ENCODE data around the gene TULP3. TPM values are rescaled to one million over a fixed set of nuclear protein-coding genes. Genes with fewer than 3 reads are reported as not detected.

TULP3 gene
- total and polyA plus RNA-seq, 10 of the 15 experiments (the other 5 are each of a cell fraction or from before 2014, with no cell fraction given) = 3.1 to 10.4 (median 8.1) TPM

DNA sequence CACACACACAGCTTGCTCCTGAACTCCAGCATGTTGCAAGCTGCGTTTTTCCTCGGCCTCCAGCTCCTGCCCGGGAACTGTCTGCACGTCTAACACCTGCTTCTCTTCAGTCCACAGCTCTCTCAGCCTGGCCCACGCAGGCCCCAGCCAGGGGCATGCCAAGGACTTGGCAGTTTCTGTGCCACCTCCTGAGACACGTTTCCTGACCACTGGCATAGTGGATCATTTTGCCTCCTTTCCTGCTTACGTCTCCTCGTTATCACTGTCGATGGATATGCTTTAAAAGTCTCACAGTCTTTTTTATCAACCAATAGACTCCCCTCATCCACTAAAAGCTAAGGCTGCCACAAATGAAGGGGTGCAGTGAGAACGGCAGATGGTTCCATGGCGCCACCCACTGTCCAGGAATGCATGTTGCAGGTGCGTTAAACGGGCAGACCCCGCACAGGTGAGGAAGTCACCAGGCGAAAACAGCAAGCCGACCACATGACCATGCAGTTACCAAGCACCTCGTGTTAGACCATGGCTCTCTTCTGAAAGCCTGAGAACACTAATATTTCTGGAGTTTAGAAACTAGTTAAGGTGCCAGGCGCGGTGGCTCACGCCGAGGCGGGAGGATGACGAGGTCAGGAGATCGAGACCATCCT is 53.8 kb downstream of the TULP3 start:
- H3K36me3 ChIP-seq (ENCODE audit: control insufficient read depth in 2 of 2, insufficient read depth in 2 of 2, low read length in 1 of 2) = peaks cover 0 to 4% of the 10 kb centered on the region in 2 experiments; a peak in 3 of 4 replicates
- H3K27me3 ChIP-seq (replicated peaks in 1 of 2; ENCODE audit: control insufficient read depth in 2 of 2, insufficient read depth in 2 of 2, low read length in 1 of 2) = no peaks in the 10 kb centered on the region
- H3K27ac ChIP-seq (ENCODE audit: control insufficient read depth, insufficient read depth) = no peak overlapping the region
- H3K9me3 ChIP-seq (replicated peaks; ENCODE audit: control insufficient read depth, insufficient read depth, low read length) = no peaks in the 10 kb centered on the region
- POLR2A ChIA-PET = no interaction called here
- CTCF ChIA-PET = interaction anchor here (0.8 to 2.2 kb wide), 17 partner anchors 8 to 262 kb away, joined by 3 to 24 read pairs (median 4); partner anchors contain the start of gene TULP3
- no peaks in the 10 kb centered on the region for H3K79me2 ChIP-seq (ENCODE audit: control insufficient read depth, insufficient read depth, low read length)
- FAIRE-seq (peak; percentile 81), DNase-seq (ENCODE audit: low read depth, low spot score) (peak; percentile 15), ATAC-seq (peak; percentile 89)
- no peaks in the 10 kb centered on the region for H4K20me1 ChIP-seq (ENCODE audit: control insufficient read depth, insufficient read depth)
- no peak overlapping the region for H2AFZ ChIP-seq (ENCODE audit: control insufficient read depth, low read depth, low read length)
- TF ChIP-seq SMC3 (IDR thresholded peaks at IDR 0.05; ENCODE audit: borderline replicate concordance, low read length) (peak; percentile 58; the same call in 1 of the 2 replicates), RUNX3 (IDR thresholded peaks at IDR 0.05; ENCODE audit: low read length) (no peak), SPI1 (IDR thresholded peaks at IDR 0.05; ENCODE audit: borderline replicate concordance, insufficient read depth, low read depth, low read length) (peak; percentile 59; the same call in 1 of the 2 replicates), JUND (IDR thresholded peaks at IDR 0.05; ENCODE audit: low read depth, low read length) (no peak), RAD21 (IDR thresholded peaks at IDR 0.05; ENCODE audit: insufficient read depth, low read depth, low read length) (peak; percentile 76), CTCF (IDR thresholded peaks at IDR 0.05 in 2 of 3, conservative IDR thresholded peaks at IDR 0.05 in 1 of 3; ENCODE audit: control insufficient read depth in 2 of 3, extremely low read depth in 1 of 3, insufficient read depth in 1 of 3, low read depth in 3 of 3, low read length in 3 of 3) (peak; percentile 79 to 83 (median 81)), RAD51 (IDR thresholded peaks at IDR 0.05) (peak; percentile 47; the same call in 1 of the 2 replicates), BHLHE40 (IDR thresholded peaks at IDR 0.05; ENCODE audit: borderline replicate concordance in 1 of 2, low read depth in 2 of 2, low read length in 1 of 2) (peak in 1 of 2 experiments; percentile 9; a peak in 1 of 4 replicates)
- H3K4me2 ChIP-seq (ENCODE audit: control insufficient read depth, insufficient read depth) = no peak overlapping the region
- no peaks in the 10 kb centered on the region for H3K4me1 ChIP-seq (ENCODE audit: control insufficient read depth, insufficient read depth, low read length)
- H3K9ac ChIP-seq (ENCODE audit: control insufficient read depth, insufficient read depth, low read length) = no peak overlapping the region
- SMC1A ChIA-PET (ENCODE audit: uncharacterized antibody, unreplicated experiment) = interaction anchor here (0.6 to 2.1 kb wide), 4 partner anchors 60 to 90 kb away, joined by 3 to 6 read pairs (median 4); no protein-coding TSS in a partner anchor
- 59% methylated on average over 24 of the region's 24 CpGs for WGBS (ENCODE audit: insufficient coverage, insufficient replicate concordance, low lambda C conversion rate, missing lambda C conversion rate)
- BruUV-seq (replicated peaks) = no TSS peak
- in situ Hi-C loops (cut with MboI) = no loop called here
- RAD21 ChIA-PET (ENCODE audit: unreplicated experiment) = interaction anchor here (1.6 kb wide), 1 partner anchor 59 kb away, joined by 10 read pairs; no protein-coding TSS in a partner anchor
- no peak overlapping the region for H3K4me3 ChIP-seq
- intact Hi-C loops (cut with micrococcal nuclease; ENCODE audit: unreplicated experiment) = loop anchor here (1.0 kb wide), 1 partner anchor 91 kb away; no protein-coding TSS in a partner anchor
